ENCODE measurements around the gene GP9. TPM values are rescaled to one million over a fixed set of nuclear protein-coding genes. Genes with fewer than 3 reads are reported as not detected.
"Not testable (repeated sequence)": the region's sequence is repeated elsewhere in the genome, so short reads cannot be mapped to it uniquely, and the experiment has no call there.

Gene GP9
- total RNA-seq, 1 experiment from 2014 or later = not detected

GRCh38 chr3:129068291-129068886 is 7.8 kb downstream of the GP9 start:
- Histone ChIP-seq H3K4me1 (ENCODE audit: insufficient read depth, low read length, poor library complexity, severe bottlenecking) (no peaks in the 10 kb centered on the region), H3K4me3 (ENCODE audit: low read depth, low read length, poor library complexity, severe bottlenecking) (no peak overlapping the region), H3K27ac (ENCODE audit: low read depth, low read length, poor library complexity, severe bottlenecking) (no peak overlapping the region), H3K27me3 (replicated peaks; ENCODE audit: insufficient read depth, low read depth, low read length, poor library complexity) (no peaks in the 10 kb centered on the region), H3K9me3 (ENCODE audit: low read depth, low read length, poor library complexity, severe bottlenecking) (no peaks in the 10 kb centered on the region), H3K36me3 (ENCODE audit: insufficient read depth, low read length, poor library complexity, severe bottlenecking) (no peaks in the 10 kb centered on the region)
- BruUV-seq (replicated peaks) = no TSS peak
- intact Hi-C loops (cut with micrococcal nuclease; ENCODE audit: unreplicated experiment) = no loop called here
- no peak for DNase-seq (ENCODE audit: low spot score)
- CTCF ChIA-PET = interaction anchor here (0.7 kb wide), 1 partner anchor 175 kb away, joined by 3 read pairs; no protein-coding TSS in a partner anchor
- POLR2A ChIA-PET (ENCODE audit: low non-redundant PET) = no interaction called here
- no peak for TF ChIP-seq CTCF (conservative IDR thresholded peaks at IDR 0.05; ENCODE audit: low read depth, low read length)
- TF ChIP-seq EZH2 (IDR thresholded peaks at IDR 0.05; ENCODE audit: borderline replicate concordance, low read depth, low read length, poor library complexity, severe bottlenecking) = no peak

- H3K36me3 ChIP-seq (ENCODE audit: insufficient read depth, low read length, poor library complexity, severe bottlenecking); H3K4me1 ChIP-seq (ENCODE audit: insufficient read depth, low read length, poor library complexity, severe bottlenecking); H3K27ac ChIP-seq (ENCODE audit: low read depth, low read length, poor library complexity, severe bottlenecking); BruUV-seq (replicated peaks); H3K27me3 ChIP-seq (replicated peaks; ENCODE audit: insufficient read depth, low read depth, low read length, poor library complexity); intact Hi-C loops (cut with micrococcal nuclease; ENCODE audit: unreplicated experiment); DNase-seq (ENCODE audit: low spot score); CTCF ChIA-PET; H3K4me3 ChIP-seq (ENCODE audit: low read depth, low read length, poor library complexity, severe bottlenecking); H3K9me3 ChIP-seq (ENCODE audit: low read depth, low read length, poor library complexity, severe bottlenecking); POLR2A ChIA-PET (ENCODE audit: low non-redundant PET): not testable (repeated sequence)
Observed at GRCh38 chr3:129069313-129070085, 8.9 kb downstream of the GP9 start.

- CTCF ChIA-PET = no interaction called here
Observed at GRCh38 chr3:129070086-129070885, 9.7 kb downstream of the GP9 start.

More at GRCh38 chr3:129070086-129070885, 9.7 kb downstream of the GP9 start:
- POLR2A ChIA-PET (ENCODE audit: low non-redundant PET) = no interaction called here
- Histone ChIP-seq H3K9me3 (ENCODE audit: low read depth, low read length, poor library complexity, severe bottlenecking) (no peaks in the 10 kb centered on the region), H3K4me3 (ENCODE audit: low read depth, low read length, poor library complexity, severe bottlenecking) (no peak overlapping the region), H3K27me3 (replicated peaks; ENCODE audit: insufficient read depth, low read depth, low read length, poor library complexity) (no peaks in the 10 kb centered on the region), H3K36me3 (ENCODE audit: insufficient read depth, low read length, poor library complexity, severe bottlenecking) (no peaks in the 10 kb centered on the region), H3K27ac (ENCODE audit: low read depth, low read length, poor library complexity, severe bottlenecking) (no peak overlapping the region), H3K4me1 (ENCODE audit: insufficient read depth, low read length, poor library complexity, severe bottlenecking) (no peaks in the 10 kb centered on the region)
- intact Hi-C loops (cut with micrococcal nuclease; ENCODE audit: unreplicated experiment) = no loop called here
- no TSS peak for BruUV-seq (replicated peaks)
- no peak for DNase-seq (ENCODE audit: low spot score)
- TF ChIP-seq CTCF (conservative IDR thresholded peaks at IDR 0.05; ENCODE audit: low read depth, low read length) (no peak), EZH2 (IDR thresholded peaks at IDR 0.05; ENCODE audit: borderline replicate concordance, low read depth, low read length, poor library complexity, severe bottlenecking) (no peak)

All from A673 (cell line).